DOHH2 (cell line): Measurements from ENCODE around the gene RARG.

Experiments used
- CTCF ChIP-seq: fragments of 200-600 bp; sonication (generic); IDR thresholded peaks from one replicate; pipeline ENCODE4 v1.5.1; 2014; ENCODE audit warnings: antibody characterized with exemption, mild to moderate bottlenecking, low read depth, low read length; ENCODE audit not compliant: poor library complexity, severe bottlenecking
- EZH2phosphoT487 ChIP-seq: fragments of 200-600 bp; sonication (generic); IDR thresholded peaks from 2 replicates; pipeline ENCODE4 v1.6.1; 2017; ENCODE audit warnings: borderline replicate concordance, mild to moderate bottlenecking, antibody characterized with exemption, low read length, moderate library complexity, mixed read lengths

DNA sequence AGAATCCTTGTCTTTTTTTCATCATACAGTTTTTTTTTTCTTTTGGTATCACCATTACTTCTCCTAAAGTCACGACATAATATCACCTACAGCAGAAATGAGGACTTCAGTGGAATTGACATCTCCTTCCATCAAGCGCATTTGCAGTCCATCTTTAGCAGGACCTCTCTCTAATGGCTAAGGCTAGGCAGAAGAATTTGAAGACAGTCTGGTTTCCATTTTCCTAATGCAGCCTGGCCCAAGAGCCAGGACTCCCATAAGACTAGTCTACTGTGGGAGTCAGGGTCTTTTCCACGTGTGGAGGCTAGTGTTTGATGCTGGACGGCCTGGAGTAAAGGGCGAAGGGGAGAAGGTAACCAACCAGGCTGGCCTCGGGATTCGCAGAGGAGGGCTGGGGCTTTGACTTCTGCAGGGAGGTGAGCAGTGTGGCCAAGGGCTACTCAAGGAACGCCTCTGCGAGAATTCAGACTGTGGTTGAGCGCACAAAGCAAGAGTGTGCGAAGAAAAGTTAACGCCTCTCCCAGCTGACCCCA, 52.3 kb downstream of the RARG start:
- TF ChIP-seq CTCF (no peak), EZH2phosphoT487 (no peak)
